Prostate gland (tissue), 2 donors: ENCODE data around the gene SYT7.

Experiments
- CTCF ChIP-seq, 4 experiments: fragments of 200-600 bp in 2 of 4; fragments of 450-650 bp in 2 of 4; sonication (generic) in 2 of 4; IDR thresholded peaks; 1 replicate in 3 of 4; 2 replicates in 1 of 4; pipeline ENCODE4 v1.5.1; 2016 to 2019; ENCODE audit warnings: antibody characterized with exemption in 4 of 4, mild to moderate bottlenecking in 2 of 4, moderate library complexity in 2 of 4
- POLR2A ChIP-seq: fragments of 450-650 bp; IDR thresholded peaks from one replicate; pipeline ENCODE4 v1.6.1; 2016; ENCODE audit warnings: antibody characterized with exemption, mild to moderate bottlenecking

- TF ChIP-seq CTCF (IDR thresholded peaks at IDR 0.05) (no peak), POLR2A (no peak)
Measured at GRCh38 chr11:61621917-61622585, 41.2 kb upstream of the SYT7 start.
